Measurements from ENCODE around the gene FOXD2.

FOXD2 gene

GRCh38 chr1:47437447-47438164, at the start of gene FOXD2:
FOXD2 (plus strand) TSS chr1:47438044; CDS start chr1:47438136, 92 bp downstream.
- in situ Hi-C loops (cut with MboI; ENCODE audit: low sequenced_read_pairs), result no loop called here

- in situ Hi-C loops (cut with MboI; ENCODE audit: low sequenced_read_pairs), result no loop called here
Observed at GRCh38 chr1:47388891-47389238, 49.0 kb upstream of the FOXD2 start.

GRCh38 chr1:47389731-47390130, 48.1 kb upstream of the FOXD2 start:
- in situ Hi-C loops (cut with MboI; ENCODE audit: low sequenced_read_pairs), result no loop called here

GRCh38 chr1:47390843-47391242, 47.0 kb upstream of the FOXD2 start:
- in situ Hi-C loops (cut with MboI; ENCODE audit: low sequenced_read_pairs), result no loop called here

GRCh38 chr1:47393141-47393540, 44.7 kb upstream of the FOXD2 start:
- in situ Hi-C loops (cut with MboI; ENCODE audit: low sequenced_read_pairs), result no loop called here

- in situ Hi-C loops (cut with MboI; ENCODE audit: low sequenced_read_pairs), result no loop called here
Observed at GRCh38 chr1:47395433-47395832, 42.4 kb upstream of the FOXD2 start.

- in situ Hi-C loops (cut with MboI; ENCODE audit: low sequenced_read_pairs), result no loop called here
Observed at GRCh38 chr1:47396671-47397196, 41.1 kb upstream of the FOXD2 start.

- in situ Hi-C loops (cut with MboI; ENCODE audit: low sequenced_read_pairs), result no loop called here
Observed at GRCh38 chr1:47399138-47399845, 38.6 kb upstream of the FOXD2 start.

GRCh38 chr1:47399846-47400155, 38.0 kb upstream of the FOXD2 start:
- in situ Hi-C loops (cut with MboI; ENCODE audit: low sequenced_read_pairs), result no loop called here

GRCh38 chr1:47401761-47402160, 36.1 kb upstream of the FOXD2 start:
- in situ Hi-C loops (cut with MboI; ENCODE audit: low sequenced_read_pairs), result no loop called here

GRCh38 chr1:47402591-47402990, 35.3 kb upstream of the FOXD2 start:
- in situ Hi-C loops (cut with MboI; ENCODE audit: low sequenced_read_pairs), result no loop called here

GRCh38 chr1:47403321-47403910, 34.4 kb upstream of the FOXD2 start:
- in situ Hi-C loops (cut with MboI; ENCODE audit: low sequenced_read_pairs), result no loop called here

GRCh38 chr1:47405697-47406096, 32.1 kb upstream of the FOXD2 start:
- in situ Hi-C loops (cut with MboI; ENCODE audit: low sequenced_read_pairs), result no loop called here

- in situ Hi-C loops (cut with MboI; ENCODE audit: low sequenced_read_pairs), result no loop called here
Observed at GRCh38 chr1:47406966-47407365, 30.9 kb upstream of the FOXD2 start.

- in situ Hi-C loops (cut with MboI; ENCODE audit: low sequenced_read_pairs), result no loop called here
Observed at GRCh38 chr1:47407481-47407880, 30.4 kb upstream of the FOXD2 start.

- in situ Hi-C loops (cut with MboI; ENCODE audit: low sequenced_read_pairs), result no loop called here
Observed at GRCh38 chr1:47409311-47410067, 28.4 kb upstream of the FOXD2 start.

GRCh38 chr1:47410068-47410455, 27.8 kb upstream of the FOXD2 start:
- in situ Hi-C loops (cut with MboI; ENCODE audit: low sequenced_read_pairs), result no loop called here

- in situ Hi-C loops (cut with MboI; ENCODE audit: low sequenced_read_pairs), result no loop called here
Observed at GRCh38 chr1:47411436-47411835, 26.4 kb upstream of the FOXD2 start.

- in situ Hi-C loops (cut with MboI; ENCODE audit: low sequenced_read_pairs), result no loop called here
Observed at GRCh38 chr1:47412437-47412836, 25.4 kb upstream of the FOXD2 start.

GRCh38 chr1:47415728-47416318, 22.0 kb upstream of the FOXD2 start, which contains the start of gene FOXE3:
FOXE3 (plus strand) TSS chr1:47416285; CDS start chr1:47416316, 31 bp downstream.
- in situ Hi-C loops (cut with MboI; ENCODE audit: low sequenced_read_pairs), result no loop called here

All from hTERT RPE-1 (cell line).